GM12878 (cell line): ENCODE results near the gene MCC. TPM values are rescaled to one million over a fixed set of nuclear protein-coding genes. Genes with fewer than 3 reads are reported as not detected.

Experiments used
- ATAC-seq: fragments of 200-7000 bp; cut with Tn5 transposase; 3 replicates; pipeline ENCODE4 v1.9.1; 2020; ENCODE audit warnings: mild to moderate bottlenecking, moderate library complexity
- BruUV-seq: library from RNA; stranded (reverse); fragments of 400-500 nt; replicated peaks from 2 replicates; lab custom pipeline; 2021; lab: Mats Ljungman, UMichigan
- CTCF ChIA-PET: fragments of 300-600 bp; sonication (Branson Sonifier 250); formaldehyde crosslinking; extraction: SDS; loops from one replicate; lab custom pipeline; 2021; ENCODE audit warnings: inconsistent platforms; lab: Yijun Ruan, JAX
- POLR2A ChIA-PET: fragments of 350-600 bp; formaldehyde crosslinking; extraction: SDS; loops from one replicate; lab custom pipeline; 2021; ENCODE audit warnings: inconsistent platforms; lab: Charles Lee
- RAD21 ChIA-PET: fragments of 300-600 bp; sonication (Branson Sonifier 250); formaldehyde crosslinking; loops from one replicate; lab custom pipeline; 2023; ENCODE audit warnings: antibody characterized with exemption; ENCODE audit not compliant: unreplicated experiment; lab: Charles Lee
- SMC1A ChIA-PET: fragments of 300-600 bp; sonication (Branson Sonifier 250); formaldehyde crosslinking; loops from one replicate; lab custom pipeline; 2023; ENCODE audit not compliant: unreplicated experiment, uncharacterized antibody; lab: Charles Lee
- DNase-seq: peaks from one replicate; pipeline ENCODE4 v3.0.0-alpha.2; 2011; ENCODE audit warnings: low read depth, low spot score
- FAIRE-seq: peaks from 3 replicates; lab custom pipeline; 2011; peaks lifted over from hg19 to GRCh38; lab: Jason Lieb, UNC
- H2AFZ ChIP-seq: 2 replicates; pipeline ENCODE4 v1.6.0; 2011; ENCODE audit warnings: low read depth, low read length, control low read depth; ENCODE audit not compliant: control insufficient read depth
- H3K27ac ChIP-seq: 2 replicates; pipeline ENCODE4 v1.5.1; 2011; ENCODE audit warnings: control low read depth; ENCODE audit not compliant: control insufficient read depth, insufficient read depth
- H3K27me3 ChIP-seq, 2 experiments: replicated peaks in 1 of 2; 2 replicates each; pipeline versions ENCODE4 v1.6.0 to v1.6.1; 2011; ENCODE audit warnings: low read length in 1 of 2; ENCODE audit not compliant: control insufficient read depth in 2 of 2, insufficient read depth in 2 of 2
- H3K36me3 ChIP-seq, 2 experiments: 2 replicates each; pipeline ENCODE4 v1.5.1; 2011; ENCODE audit warnings: low read length in 1 of 2; ENCODE audit not compliant: control insufficient read depth in 2 of 2, insufficient read depth in 2 of 2
- H3K4me1 ChIP-seq: 2 replicates; pipeline ENCODE4 v1.6.1; 2011; ENCODE audit warnings: mild to moderate bottlenecking, low read length, moderate library complexity, mixed read lengths; ENCODE audit not compliant: control insufficient read depth, insufficient read depth
- H3K4me2 ChIP-seq: 2 replicates; pipeline ENCODE4 v1.6.0; 2011; ENCODE audit warnings: control low read depth; ENCODE audit not compliant: control insufficient read depth, insufficient read depth
- H3K4me3 ChIP-seq: fragments of 200-600 bp; sonication (generic); 2 replicates; pipeline ENCODE4 v1.5.1; 2016
- H3K79me2 ChIP-seq: 2 replicates; pipeline ENCODE4 v1.6.0; 2011; ENCODE audit warnings: low read length; ENCODE audit not compliant: control insufficient read depth, insufficient read depth
- H3K9ac ChIP-seq: 2 replicates; pipeline ENCODE4 v1.8.0; 2011; ENCODE audit warnings: low read length, control low read depth, mixed read lengths; ENCODE audit not compliant: control insufficient read depth, insufficient read depth
- H3K9me3 ChIP-seq: replicated peaks from 3 replicates; pipeline ENCODE4 v1.5.1; 2011; ENCODE audit warnings: mild to moderate bottlenecking, low read length; ENCODE audit not compliant: control insufficient read depth, insufficient read depth
- H4K20me1 ChIP-seq: 2 replicates; pipeline ENCODE4 v1.6.0; 2011; ENCODE audit not compliant: control insufficient read depth, insufficient read depth
- BCL11A ChIP-seq: IDR thresholded peaks from 2 replicates; pipeline ENCODE4 v1.6.1; 2011; ENCODE audit warnings: low read depth, low read length
- BCL3 ChIP-seq: IDR thresholded peaks from 2 replicates; pipeline ENCODE4 v1.6.1; 2011; ENCODE audit warnings: borderline replicate concordance, low read depth, mild to moderate bottlenecking, moderate library complexity, low read length; ENCODE audit not compliant: insufficient read depth, poor library complexity, severe bottlenecking
- BRCA1 ChIP-seq: IDR thresholded peaks from 2 replicates; pipeline ENCODE4 v1.6.1; 2011; ENCODE audit warnings: low read depth, low read length, improper control_type of control experiment
- CREM ChIP-seq: IDR thresholded peaks from 2 replicates; pipeline ENCODE4 v1.6.1; 2014; ENCODE audit warnings: antibody characterized with exemption, low read depth
- JUND ChIP-seq: IDR thresholded peaks from 2 replicates; pipeline ENCODE4 v1.6.1; 2012; ENCODE audit warnings: low read depth, mild to moderate bottlenecking, low read length, improper control_type of control experiment, moderate library complexity
- MEF2A ChIP-seq: IDR thresholded peaks from 2 replicates; pipeline ENCODE4 v1.6.1; 2011; ENCODE audit warnings: low read depth, mild to moderate bottlenecking, low read length, moderate library complexity; ENCODE audit not compliant: insufficient read depth
- MEF2B ChIP-seq: fragments of 450-650 bp; IDR thresholded peaks from 2 replicates; pipeline ENCODE4 v1.6.1; 2018; ENCODE audit warnings: mild to moderate bottlenecking, moderate library complexity; ENCODE audit not compliant: partially characterized antibody, poor library complexity, severe bottlenecking
- PBX3 ChIP-seq: IDR thresholded peaks from 2 replicates; pipeline ENCODE4 v1.6.1; 2011; ENCODE audit warnings: mild to moderate bottlenecking, low read depth, low read length, moderate library complexity; ENCODE audit not compliant: insufficient replicate concordance
- POLR2A ChIP-seq: IDR thresholded peaks from 2 replicates; pipeline ENCODE4 v1.6.1; 2011; ENCODE audit warnings: low read depth, mild to moderate bottlenecking, low read length
- RB1 ChIP-seq: fragments of 450-650 bp; formaldehyde crosslinking; IDR thresholded peaks from 2 replicates; pipeline ENCODE4 v1.6.1; 2017; ENCODE audit warnings: mild to moderate bottlenecking, borderline replicate concordance
- SIN3A ChIP-seq: IDR thresholded peaks from 2 replicates; pipeline ENCODE4 v1.6.1; 2012; ENCODE audit warnings: low read depth, low read length, improper control_type of control experiment
- SMAD5 ChIP-seq: IDR thresholded peaks from 2 replicates; pipeline ENCODE4 v1.6.1; 2016; ENCODE audit warnings: antibody characterized with exemption, low read depth
- TARDBP ChIP-seq: IDR thresholded peaks from 2 replicates; pipeline ENCODE4 v1.6.1; 2016; ENCODE audit warnings: borderline replicate concordance
- WRNIP1 ChIP-seq: IDR thresholded peaks from 2 replicates; pipeline ENCODE4 v1.6.1; 2011; ENCODE audit warnings: low read depth, low read length, improper control_type of control experiment, borderline replicate concordance
- ZBED1 ChIP-seq: IDR thresholded peaks from 2 replicates; pipeline ENCODE4 v1.6.1; 2016; ENCODE audit warnings: borderline replicate concordance
- ZNF384 ChIP-seq: IDR thresholded peaks from 2 replicates; pipeline ENCODE4 v1.6.1; 2012; ENCODE audit warnings: low read depth, mild to moderate bottlenecking, low read length, improper control_type of control experiment, borderline replicate concordance
- in situ Hi-C: fragments of 300-500 bp; cut with MboI; formaldehyde crosslinking; loops from 9 replicates; pipeline ENCODE4 v1.14.3; 2018; ENCODE audit warnings: mixed read lengths
- intact Hi-C: fragments of 100-400 bp; cut with micrococcal nuclease; formaldehyde crosslinking; loops from one replicate; pipeline ENCODE4 v1.14.2; 2022; ENCODE audit not compliant: unreplicated experiment
- polyA plus RNA-seq, 11 experiments: library from polyadenylated mRNA; depleted of rRNA in 4 of 11; unstranded in 6 of 11; stranded (reverse) in 5 of 11; fragments of >200 nt; fragmentation: Nextera tagmentation in 4 of 11; fragmentation: Illumina TruSeq in 1 of 11; extraction: Ambion mirVana in 4 of 11; extraction: Trizol in 1 of 11; gene quantifications; 1 replicate in 1 of 11; 2 replicates in 10 of 11; pipeline versions ENCODE4 v1.2.1 to v1.2.3, GENCODE V29; 2011 to 2016; ENCODE audit warnings: inconsistent platforms in 2 of 11, missing spikeins in 2 of 11, low read depth in 1 of 11
- total RNA-seq, 4 experiments: library from RNA; depleted of rRNA in 3 of 4; stranded (reverse); fragments of >200 nt in 3 of 4; fragmentation: Illumina TruSeq in 1 of 4; extraction: Trizol in 1 of 4; gene quantifications; 2 replicates each; pipeline versions ENCODE4 v1.2.1 to v1.2.3, GENCODE V29; 2013 to 2021

Gene MCC
- total and polyA plus RNA-seq, 10 of the 15 experiments (the other 5 are each of a cell fraction or from before 2014, with no cell fraction given), result 0.03 to 0.86 (median 0.16) TPM

GRCh38 chr5:113179156-113179555, 309.1 kb downstream of the MCC start:
- ChIA-PET POLR2A (no interaction called here), SMC1A (no interaction called here), RAD21 (no interaction called here), CTCF (no interaction called here)
- Histone ChIP-seq H3K9ac (no peak overlapping the region), H3K9me3 (no peaks in the 10 kb centered on the region), H3K79me2 (no peaks in the 10 kb centered on the region), H3K4me2 (no peak overlapping the region), H3K27ac (no peak overlapping the region), H2AFZ (no peak overlapping the region), H3K27me3 (peaks cover 0 to 2% of the 10 kb centered on the region in 2 experiments; a peak in 2 of 4 replicates), H3K4me1 (no peaks in the 10 kb centered on the region), H4K20me1 (no peaks in the 10 kb centered on the region), H3K36me3 (no peaks in the 10 kb centered on the region), H3K4me3 (no peak overlapping the region)
- BruUV-seq, result no TSS peak
- TF ChIP-seq ZBED1, result no peak
- TF ChIP-seq WRNIP1, result no peak
- no peak for TF ChIP-seq TARDBP
- no peak for TF ChIP-seq CREM
- no peak for TF ChIP-seq PBX3
- no peak for TF ChIP-seq MEF2B
- TF ChIP-seq SMAD5, result no peak
- TF ChIP-seq BCL11A, result no peak
- no peak for TF ChIP-seq SIN3A
- no peak for TF ChIP-seq ZNF384
- no peak for TF ChIP-seq MEF2A
- no peak for TF ChIP-seq BCL3
- TF ChIP-seq JUND, result no peak
- TF ChIP-seq BRCA1, result no peak
- TF ChIP-seq POLR2A, result no peak
- no peak for TF ChIP-seq RB1
- no peak for FAIRE-seq
- no peak for ATAC-seq
- intact Hi-C loops (no loop called here), in situ Hi-C loops (no loop called here)
- DNase-seq, result no peak
